GM12878 (cell line): Measurements from ENCODE around the gene PTEN. TPM values are rescaled to one million over a fixed set of nuclear protein-coding genes. Genes with fewer than 3 reads are reported as not detected.

Source experiments
- ATAC-seq: fragments of 200-7000 bp; cut with Tn5 transposase; 3 replicates; pipeline ENCODE4 v1.9.1; 2020; ENCODE audit warnings: mild to moderate bottlenecking, moderate library complexity
- BruUV-seq: library from RNA; stranded (reverse); fragments of 400-500 nt; replicated peaks from 2 replicates; lab custom pipeline; 2021; lab: Mats Ljungman, UMichigan
- CTCF ChIA-PET: fragments of 300-600 bp; sonication (Branson Sonifier 250); formaldehyde crosslinking; extraction: SDS; loops from one replicate; lab custom pipeline; 2021; ENCODE audit warnings: inconsistent platforms; lab: Yijun Ruan, JAX
- POLR2A ChIA-PET: fragments of 350-600 bp; formaldehyde crosslinking; extraction: SDS; loops from one replicate; lab custom pipeline; 2021; ENCODE audit warnings: inconsistent platforms; lab: Charles Lee
- RAD21 ChIA-PET: fragments of 300-600 bp; sonication (Branson Sonifier 250); formaldehyde crosslinking; loops from one replicate; lab custom pipeline; 2023; ENCODE audit warnings: antibody characterized with exemption; ENCODE audit not compliant: unreplicated experiment; lab: Charles Lee
- SMC1A ChIA-PET: fragments of 300-600 bp; sonication (Branson Sonifier 250); formaldehyde crosslinking; loops from one replicate; lab custom pipeline; 2023; ENCODE audit not compliant: unreplicated experiment, uncharacterized antibody; lab: Charles Lee
- DNase-seq: peaks from one replicate; pipeline ENCODE4 v3.0.0-alpha.2; 2011; ENCODE audit warnings: low read depth, low spot score
- FAIRE-seq: peaks from 3 replicates; lab custom pipeline; 2011; peaks lifted over from hg19 to GRCh38; lab: Jason Lieb, UNC
- H2AFZ ChIP-seq: 2 replicates; pipeline ENCODE4 v1.6.0; 2011; ENCODE audit warnings: low read depth, low read length, control low read depth; ENCODE audit not compliant: control insufficient read depth
- H3K27ac ChIP-seq: 2 replicates; pipeline ENCODE4 v1.5.1; 2011; ENCODE audit warnings: control low read depth; ENCODE audit not compliant: control insufficient read depth, insufficient read depth
- H3K27me3 ChIP-seq, 2 experiments: replicated peaks in 1 of 2; 2 replicates each; pipeline versions ENCODE4 v1.6.0 to v1.6.1; 2011; ENCODE audit warnings: low read length in 1 of 2; ENCODE audit not compliant: control insufficient read depth in 2 of 2, insufficient read depth in 2 of 2
- H3K36me3 ChIP-seq, 2 experiments: 2 replicates each; pipeline ENCODE4 v1.5.1; 2011; ENCODE audit warnings: low read length in 1 of 2; ENCODE audit not compliant: control insufficient read depth in 2 of 2, insufficient read depth in 2 of 2
- H3K4me1 ChIP-seq: 2 replicates; pipeline ENCODE4 v1.6.1; 2011; ENCODE audit warnings: mild to moderate bottlenecking, low read length, moderate library complexity, mixed read lengths; ENCODE audit not compliant: control insufficient read depth, insufficient read depth
- H3K4me2 ChIP-seq: 2 replicates; pipeline ENCODE4 v1.6.0; 2011; ENCODE audit warnings: control low read depth; ENCODE audit not compliant: control insufficient read depth, insufficient read depth
- H3K4me3 ChIP-seq: fragments of 200-600 bp; sonication (generic); 2 replicates; pipeline ENCODE4 v1.5.1; 2016
- H3K79me2 ChIP-seq: 2 replicates; pipeline ENCODE4 v1.6.0; 2011; ENCODE audit warnings: low read length; ENCODE audit not compliant: control insufficient read depth, insufficient read depth
- H3K9ac ChIP-seq: 2 replicates; pipeline ENCODE4 v1.8.0; 2011; ENCODE audit warnings: low read length, control low read depth, mixed read lengths; ENCODE audit not compliant: control insufficient read depth, insufficient read depth
- H3K9me3 ChIP-seq: replicated peaks from 3 replicates; pipeline ENCODE4 v1.5.1; 2011; ENCODE audit warnings: mild to moderate bottlenecking, low read length; ENCODE audit not compliant: control insufficient read depth, insufficient read depth
- H4K20me1 ChIP-seq: 2 replicates; pipeline ENCODE4 v1.6.0; 2011; ENCODE audit not compliant: control insufficient read depth, insufficient read depth
- E2F4 ChIP-seq: IDR thresholded peaks from 2 replicates; pipeline ENCODE4 v1.6.1; 2012; ENCODE audit warnings: low read depth, low read length, improper control_type of control experiment
- MEF2B ChIP-seq: fragments of 450-650 bp; IDR thresholded peaks from 2 replicates; pipeline ENCODE4 v1.6.1; 2018; ENCODE audit warnings: mild to moderate bottlenecking, moderate library complexity; ENCODE audit not compliant: partially characterized antibody, poor library complexity, severe bottlenecking
- MTA3 ChIP-seq: IDR thresholded peaks from 2 replicates; pipeline ENCODE4 v1.6.1; 2012; ENCODE audit warnings: low read length, inconsistent platforms, borderline replicate concordance
- POLR2A ChIP-seq: IDR thresholded peaks from 2 replicates; pipeline ENCODE4 v1.6.1; 2011; ENCODE audit warnings: low read depth, mild to moderate bottlenecking, low read length
- RUNX3 ChIP-seq: IDR thresholded peaks from 2 replicates; pipeline ENCODE4 v1.6.1; 2012; ENCODE audit warnings: low read length, inconsistent platforms
- WGBS: methylation state at CpG from one replicate; pipeline ENCODE4 v1.1.6; 2016; ENCODE audit warnings: low lambda C conversion rate; ENCODE audit not compliant: insufficient replicate concordance, insufficient coverage; ENCODE audit errors: missing lambda C conversion rate; 5-methylcytosine and 5-hydroxymethylcytosine counted together
- in situ Hi-C: fragments of 300-500 bp; cut with MboI; formaldehyde crosslinking; loops from 9 replicates; pipeline ENCODE4 v1.14.3; 2018; ENCODE audit warnings: mixed read lengths
- intact Hi-C: fragments of 100-400 bp; cut with micrococcal nuclease; formaldehyde crosslinking; loops from one replicate; pipeline ENCODE4 v1.14.2; 2022; ENCODE audit not compliant: unreplicated experiment
- polyA plus RNA-seq, 11 experiments: library from polyadenylated mRNA; depleted of rRNA in 4 of 11; unstranded in 6 of 11; stranded (reverse) in 5 of 11; fragments of >200 nt; fragmentation: Nextera tagmentation in 4 of 11; fragmentation: Illumina TruSeq in 1 of 11; extraction: Ambion mirVana in 4 of 11; extraction: Trizol in 1 of 11; gene quantifications; 1 replicate in 1 of 11; 2 replicates in 10 of 11; pipeline versions ENCODE4 v1.2.1 to v1.2.3, GENCODE V29; 2011 to 2016; ENCODE audit warnings: inconsistent platforms in 2 of 11, missing spikeins in 2 of 11, low read depth in 1 of 11
- total RNA-seq, 4 experiments: library from RNA; depleted of rRNA in 3 of 4; stranded (reverse); fragments of >200 nt in 3 of 4; fragmentation: Illumina TruSeq in 1 of 4; extraction: Trizol in 1 of 4; gene quantifications; 2 replicates each; pipeline versions ENCODE4 v1.2.1 to v1.2.3, GENCODE V29; 2013 to 2021
- TF ChIP-seq, protein P1 (sequence below): fragments of 450-650 bp; IDR thresholded peaks from 2 replicates; pipeline ENCODE4 v1.6.1; 2014; ENCODE audit warnings: mild to moderate bottlenecking

The PTEN gene
- total and polyA plus RNA-seq, 10 of the 15 experiments (the other 5 are each of a cell fraction or from before 2014, with no cell fraction given), result 26.1 to 175 (median 58.1) TPM

DNA sequence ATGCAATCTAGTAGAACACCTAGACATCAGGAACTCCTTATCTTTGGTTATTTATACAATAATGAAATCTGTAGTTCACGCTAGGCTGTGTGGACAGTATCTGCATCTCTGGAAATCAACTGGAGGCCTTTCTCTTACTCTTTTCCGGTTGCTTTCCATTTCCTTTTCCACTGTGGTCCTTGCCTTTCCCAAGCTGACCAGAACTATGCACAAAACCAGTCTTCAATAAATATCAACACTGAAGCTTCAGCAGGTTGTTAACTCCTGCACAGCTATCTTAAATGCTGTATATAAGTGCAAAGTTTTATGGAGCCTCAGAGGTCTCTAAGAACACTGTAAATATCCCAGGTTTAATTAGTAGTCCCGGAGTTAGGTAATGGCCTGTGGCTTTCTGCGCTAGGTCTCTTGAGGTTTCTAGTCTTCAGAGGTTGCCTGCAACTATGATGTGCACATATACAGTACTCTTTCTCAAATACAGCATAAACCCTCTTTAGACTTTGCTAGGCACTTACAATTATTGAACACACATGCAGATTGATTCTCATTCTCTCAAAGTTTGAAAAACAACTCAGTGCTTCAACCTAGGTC lies 2.5 kb upstream of the PTEN start:
- Histone ChIP-seq H3K36me3 (no peaks in the 10 kb centered on the region), H3K9ac (peak overlapping the region; percentile 99), H2AFZ (peak overlapping the region; percentile 96), H3K27me3 (no peaks in the 10 kb centered on the region), H3K9me3 (no peaks in the 10 kb centered on the region; the same call in 2 of the 3 replicates), H3K4me1 (peaks cover 8% of the 10 kb centered on the region), H3K27ac (peak overlapping the region; percentile 98), H4K20me1 (no peaks in the 10 kb centered on the region), H3K79me2 (peaks cover 54% of the 10 kb centered on the region), H3K4me2 (peak overlapping the region; percentile 89), H3K4me3 (peak overlapping the region; percentile 84)
- in situ Hi-C loops, result loop anchor here (5.0 to 10.0 kb wide), 5 partner anchors 204 to 691 kb away; no protein-coding TSS in a partner anchor
- FAIRE-seq (no peak), ATAC-seq (no peak), DNase-seq (no peak)
- ChIA-PET SMC1A (interaction anchor here (0.7 to 6.9 kb wide), 23 partner anchors 10 to 694 kb away, joined by 3 to 140 read pairs (median 8); no protein-coding TSS in a partner anchor), CTCF (interaction anchor here (0.5 to 3.8 kb wide), 22 partner anchors 9 to 706 kb away, joined by 3 to 98 read pairs (median 4); no protein-coding TSS in a partner anchor), RAD21 (interaction anchor here (0.8 to 6.4 kb wide), 17 partner anchors 11 to 693 kb away, joined by 3 to 158 read pairs (median 12); partner anchors contain the start of gene ATAD1), POLR2A (interaction anchor here (0.7 to 3.3 kb wide), 15 partner anchors 11 to 532 kb away, joined by 3 to 53 read pairs (median 6); partner anchors contain the start of gene ATAD1)
- no peak for TF ChIP-seq POLR2A
- TF ChIP-seq, protein P1, sequence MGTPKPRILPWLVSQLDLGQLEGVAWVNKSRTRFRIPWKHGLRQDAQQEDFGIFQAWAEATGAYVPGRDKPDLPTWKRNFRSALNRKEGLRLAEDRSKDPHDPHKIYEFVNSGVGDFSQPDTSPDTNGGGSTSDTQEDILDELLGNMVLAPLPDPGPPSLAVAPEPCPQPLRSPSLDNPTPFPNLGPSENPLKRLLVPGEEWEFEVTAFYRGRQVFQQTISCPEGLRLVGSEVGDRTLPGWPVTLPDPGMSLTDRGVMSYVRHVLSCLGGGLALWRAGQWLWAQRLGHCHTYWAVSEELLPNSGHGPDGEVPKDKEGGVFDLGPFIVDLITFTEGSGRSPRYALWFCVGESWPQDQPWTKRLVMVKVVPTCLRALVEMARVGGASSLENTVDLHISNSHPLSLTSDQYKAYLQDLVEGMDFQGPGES, result no peak
- TF ChIP-seq RUNX3, result peak; percentile 51
- no peak for TF ChIP-seq E2F4
- TF ChIP-seq MEF2B, result peak; percentile 85
- no peak for TF ChIP-seq MTA3
- intact Hi-C loops, result loop anchor here (1.0 to 5.0 kb wide), 6 partner anchors 71 to 692 kb away; no protein-coding TSS in a partner anchor
- 54% methylated on average over 4 of the region's 4 CpGs for WGBS
- BruUV-seq, result no TSS peak
